PC-3 (cell line): ENCODE results near the gene GNAI2.

ENCODE experiments used
- CTCF ChIP-seq: fragments of 300-600 bp; sonication (generic); conservative IDR thresholded peaks from 2 replicates; pipeline ENCODE4 v1.5.1; 2017; ENCODE audit warnings: antibody characterized with exemption, low read depth, mild to moderate bottlenecking, low read length
- EZH2 ChIP-seq: fragments of 300-600 bp; sonication (generic); IDR thresholded peaks from one replicate; pipeline ENCODE4 v1.6.1; 2017; ENCODE audit warnings: antibody characterized with exemption, mild to moderate bottlenecking, low read length; ENCODE audit not compliant: unreplicated experiment
- EZH2phosphoT487 ChIP-seq: fragments of 300-600 bp; sonication (generic); IDR thresholded peaks from 2 replicates; pipeline ENCODE4 v1.6.1; 2018; ENCODE audit warnings: mild to moderate bottlenecking, antibody characterized with exemption, low read length, borderline replicate concordance

- TF ChIP-seq CTCF (no peak), EZH2 (no peak), EZH2phosphoT487 (no peak)
Measured at GRCh38 chr3:50271314-50271936, 35.4 kb downstream of the GNAI2 start.
